ENCODE data around the gene CNDP2.

GRCh38 chr18:74497778-74498177, 1.6 kb downstream of the CNDP2 start:
- TF ChIP-seq, protein P1, sequence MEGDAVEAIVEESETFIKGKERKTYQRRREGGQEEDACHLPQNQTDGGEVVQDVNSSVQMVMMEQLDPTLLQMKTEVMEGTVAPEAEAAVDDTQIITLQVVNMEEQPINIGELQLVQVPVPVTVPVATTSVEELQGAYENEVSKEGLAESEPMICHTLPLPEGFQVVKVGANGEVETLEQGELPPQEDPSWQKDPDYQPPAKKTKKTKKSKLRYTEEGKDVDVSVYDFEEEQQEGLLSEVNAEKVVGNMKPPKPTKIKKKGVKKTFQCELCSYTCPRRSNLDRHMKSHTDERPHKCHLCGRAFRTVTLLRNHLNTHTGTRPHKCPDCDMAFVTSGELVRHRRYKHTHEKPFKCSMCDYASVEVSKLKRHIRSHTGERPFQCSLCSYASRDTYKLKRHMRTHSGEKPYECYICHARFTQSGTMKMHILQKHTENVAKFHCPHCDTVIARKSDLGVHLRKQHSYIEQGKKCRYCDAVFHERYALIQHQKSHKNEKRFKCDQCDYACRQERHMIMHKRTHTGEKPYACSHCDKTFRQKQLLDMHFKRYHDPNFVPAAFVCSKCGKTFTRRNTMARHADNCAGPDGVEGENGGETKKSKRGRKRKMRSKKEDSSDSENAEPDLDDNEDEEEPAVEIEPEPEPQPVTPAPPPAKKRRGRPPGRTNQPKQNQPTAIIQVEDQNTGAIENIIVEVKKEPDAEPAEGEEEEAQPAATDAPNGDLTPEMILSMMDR (IDR thresholded peaks at IDR 0.05; ENCODE audit: low read length) = no peak
- no peak for TF ChIP-seq EZH2 (optimal IDR thresholded peaks at IDR 0.05; ENCODE audit: low read depth, low read length)
- TF ChIP-seq EZH2phosphoT487 (IDR thresholded peaks at IDR 0.05; ENCODE audit: low read length) = no peak

All from MM.1S (cell line).